ENCODE results near the gene CNN2. TPM values are rescaled to one million over a fixed set of nuclear protein-coding genes. Genes with fewer than 3 reads are reported as not detected.

Gene CNN2
- total and polyA plus RNA-seq, 2 of the 4 experiments (the other 2 are of a cell fraction) = 272 to 395 TPM

- POLR2A ChIA-PET (ENCODE audit: unreplicated experiment) = interaction anchor here (0.6 kb wide), 1 partner anchor 11 kb away, joined by 3 read pairs; no protein-coding TSS in a partner anchor
- Histone ChIP-seq H2AK9ac (replicated peaks; ENCODE audit: low read depth, low read length, poor library complexity) (peak overlapping the region; percentile 42), H2BK5ac (ENCODE audit: low read depth, low read length, poor library complexity, severe bottlenecking) (peak overlapping the region; percentile 28), H3K4ac (ENCODE audit: low read depth, low read length) (peak overlapping the region; percentile 32; the same call in 1 of the 2 replicates), H4K5ac (ENCODE audit: low read depth, low read length) (no peak overlapping the region), H3K14ac (replicated peaks; ENCODE audit: low read depth, low read length) (0 out of 2 replicates have a peak overlapping the region, but pooled peaks have one; percentile 0), H3K56ac (ENCODE audit: extremely low read depth, insufficient read depth, low read length) (no peak overlapping the region), H3K27me3 (ENCODE audit: control insufficient read depth, insufficient read depth, low read length) (no peaks in the 10 kb centered on the region), H4K20me1 (ENCODE audit: insufficient read depth, low read length) (peaks cover 78% of the 10 kb centered on the region), H2AFZ (replicated peaks; ENCODE audit: low read length, poor library complexity) (peak overlapping the region; percentile 14), H2BK120ac (ENCODE audit: low read depth, low read length) (no peak overlapping the region), H3K9me1 (ENCODE audit: insufficient read depth, low read length) (peaks cover 9% of the 10 kb centered on the region; the same call in 1 of the 2 replicates), H3K9me3 (ENCODE audit: control insufficient read depth, insufficient read depth, low read length) (no peaks in the 10 kb centered on the region), H2BK20ac (ENCODE audit: low read depth, low read length) (no peak overlapping the region), H3K27ac (ENCODE audit: insufficient read depth, low read length) (no peak overlapping the region), H3K36me3 (ENCODE audit: control insufficient read depth, insufficient read depth, low read length) (peaks cover 27% of the 10 kb centered on the region), H4K8ac (ENCODE audit: low read depth in 2 of 2, low read length in 2 of 2) (no peak overlapping the region), H3K18ac (ENCODE audit: low read depth, low read length) (no peak overlapping the region), H2AK5ac (ENCODE audit: low read depth, low read length) (no peak overlapping the region; the same call in 1 of the 2 replicates), H3K4me1 (ENCODE audit: control insufficient read depth, insufficient read depth, low read length) (peaks cover 33% of the 10 kb centered on the region), H4K91ac (ENCODE audit: insufficient read depth, low read depth, low read length) (no peak overlapping the region), H3K4me2 (ENCODE audit: low read depth, low read length) (peak overlapping the region; percentile 38; the same call in 1 of the 2 replicates), H3K23ac (ENCODE audit: low read depth, low read length) (no peak overlapping the region), H3K9ac (ENCODE audit: low read depth, low read length) (no peak overlapping the region), H3K4me3 (ENCODE audit: insufficient read depth, low read depth, low read length) (no peak overlapping the region), H3K79me1 (ENCODE audit: low read depth in 1 of 2, low read length in 2 of 2) (peaks cover 0 to 71% of the 10 kb centered on the region in 2 experiments; a peak in 2 of 4 replicates), H2BK15ac (ENCODE audit: low read depth, low read length) (no peak overlapping the region)
- BruUV-seq (replicated peaks) = no TSS peak
- 64% methylated on average over 16 of the region's 31 CpGs; no CpG with 5 or more reads in 1 of the 2 experiments for WGBS, 2 experiments (ENCODE audit: extremely low coverage in 2 of 2, insufficient read length in 1 of 2)
- in situ Hi-C loops (cut with MboI; ENCODE audit: low sequenced_read_pairs) (no loop called here), intact Hi-C loops (cut with micrococcal nuclease) (no loop called here), dilution Hi-C loops (cut with HindIII; ENCODE audit: low sequenced_read_pairs, unreplicated experiment) (no loop called here)
- CTCF ChIA-PET = no interaction called here
- DNase-seq (no peak), ATAC-seq (ENCODE audit: low read depth) (no peak)
- TF ChIP-seq RFX5 (IDR thresholded peaks at IDR 0.05; ENCODE audit: low read depth, low read length) (no peak), MAFK (IDR thresholded peaks at IDR 0.05; ENCODE audit: low read depth, low read length) (peak; percentile 56)
These were observed 10.4 kb upstream of the CNN2 start for GRCh38 chr19:1015782-1016646.
